22Rv1 (cell line): Measurements from ENCODE around the gene IFT88.

ENCODE experiments used
- H3K27ac ChIP-seq: fragments of 450-650 bp; 2 replicates; pipeline ENCODE4 v1.5.1; 2017
- CTCF ChIP-seq: fragments of 450-650 bp; IDR thresholded peaks from 2 replicates; pipeline ENCODE4 v1.5.1; 2017; ENCODE audit warnings: mild to moderate bottlenecking
- ZFX ChIP-seq: fragments of 450-650 bp; IDR thresholded peaks from 2 replicates; pipeline ENCODE4 v1.6.1; 2017; ENCODE audit warnings: antibody characterized with exemption, borderline replicate concordance

Gene IFT88

GRCh38 chr13:20704459-20705069 lies 137.6 kb downstream of the IFT88 start:
- H3K27ac ChIP-seq = no peak overlapping the region

GRCh38 chr13:20706661-20707060 lies 139.7 kb downstream of the IFT88 start:
- H3K27ac ChIP-seq = no peak overlapping the region
- TF ChIP-seq CTCF (no peak), ZFX (no peak)

More at GRCh38 chr13:20704459-20705069, 137.6 kb downstream of the IFT88 start:
- TF ChIP-seq CTCF (no peak), ZFX (no peak)

GRCh38 chr13:20708216-20708615 lies 141.3 kb downstream of the IFT88 start:
- H3K27ac ChIP-seq = no peak overlapping the region
- TF ChIP-seq ZFX (no peak), CTCF (no peak)

GRCh38 chr13:20709369-20709768 lies 142.4 kb downstream of the IFT88 start:
- TF ChIP-seq CTCF (no peak), ZFX (no peak)
- no peak overlapping the region for H3K27ac ChIP-seq

- H3K27ac ChIP-seq = no peak overlapping the region
- TF ChIP-seq CTCF (no peak), ZFX (no peak)
Measured at GRCh38 chr13:20709782-20710181, 142.8 kb downstream of the IFT88 start.

GRCh38 chr13:20711301-20712044 lies 144.5 kb downstream of the IFT88 start:
- no peak overlapping the region for H3K27ac ChIP-seq

GRCh38 chr13:20713014-20713376 lies 146.0 kb downstream of the IFT88 start:
- H3K27ac ChIP-seq = no peak overlapping the region
- no peak for TF ChIP-seq ZFX
- TF ChIP-seq CTCF = no peak

More at GRCh38 chr13:20711301-20712044, 144.5 kb downstream of the IFT88 start:
- TF ChIP-seq ZFX = no peak

GRCh38 chr13:20713751-20714150 lies 146.8 kb downstream of the IFT88 start:
- H3K27ac ChIP-seq = no peak overlapping the region
- TF ChIP-seq ZFX (no peak), CTCF (no peak)
